PC-9 (cell line): ENCODE measurements around the gene DPP4. TPM values are rescaled to one million over a fixed set of nuclear protein-coding genes. Genes with fewer than 3 reads are reported as not detected.
"Not testable (repeated sequence)": the region's sequence is repeated elsewhere in the genome, so short reads cannot be mapped to it uniquely, and the experiment has no call there.

Source experiments
- BruUV-seq: library from RNA; stranded (reverse); fragments of 400-500 nt; replicated peaks from 2 replicates; lab custom pipeline; 2021; lab: Mats Ljungman, UMichigan
- CTCF ChIA-PET: fragments of 300-600 bp; sonication (Branson Sonifier 250); formaldehyde crosslinking; loops from one replicate; lab custom pipeline; 2022; ENCODE audit warnings: antibody characterized with exemption; lab: Charles Lee
- POLR2A ChIA-PET: fragments of 300-600 bp; sonication (Branson Sonifier 250); formaldehyde crosslinking; loops from one replicate; lab custom pipeline; 2022; ENCODE audit warnings: antibody characterized with exemption; ENCODE audit not compliant: unreplicated experiment; lab: Charles Lee
- DNase-seq, 2 experiments: peaks; one replicate each; pipeline versions ENCODE4 v3.0.0 to v3.0.0-alpha.2; 2015 to 2022; ENCODE audit warnings: mixed read lengths in 1 of 2
- H2AFZ ChIP-seq: fragments of 200-600 bp; sonication (generic); 2 replicates; pipeline ENCODE4 v1.8.1; 2017; ENCODE audit warnings: antibody characterized with exemption
- H3F3A ChIP-seq: fragments of 200-600 bp; sonication (generic); 2 replicates; pipeline ENCODE4 v1.8.1; 2017; ENCODE audit warnings: antibody characterized with exemption, mild to moderate bottlenecking, low read depth; ENCODE audit not compliant: insufficient read depth
- H3K27ac ChIP-seq: fragments of 200-600 bp; sonication (generic); 2 replicates; pipeline ENCODE4 v1.6.1; 2016; ENCODE audit warnings: mixed run types
- H3K27me3 ChIP-seq: fragments of 200-600 bp; sonication (generic); 2 replicates; pipeline ENCODE4 v1.6.1; 2016; ENCODE audit warnings: low read depth, mixed run types; ENCODE audit not compliant: insufficient read depth
- H3K36me3 ChIP-seq: fragments of 200-600 bp; sonication (generic); 2 replicates; pipeline ENCODE4 v1.6.1; 2016; ENCODE audit warnings: low read depth, mixed run types
- H3K4me1 ChIP-seq: fragments of 200-600 bp; sonication (generic); replicated peaks from 2 replicates; pipeline ENCODE4 v1.6.1; 2016; ENCODE audit warnings: mixed run types; ENCODE audit not compliant: insufficient read depth
- H3K4me2 ChIP-seq: fragments of 200-600 bp; sonication (generic); 2 replicates; pipeline ENCODE4 v1.6.1; 2017; ENCODE audit warnings: mixed run types
- H3K4me3 ChIP-seq: fragments of 200-600 bp; sonication (generic); 2 replicates; pipeline ENCODE4 v1.6.1; 2016; ENCODE audit warnings: mixed run types
- H3K79me2 ChIP-seq: fragments of 200-600 bp; sonication (generic); 2 replicates; pipeline ENCODE4 v1.6.1; 2017; ENCODE audit warnings: low read depth, mixed run types
- H3K9me2 ChIP-seq: fragments of 200-600 bp; sonication (generic); 2 replicates; pipeline ENCODE4 v1.8.1; 2017; ENCODE audit warnings: mild to moderate bottlenecking; ENCODE audit not compliant: insufficient read depth
- H3K9me3 ChIP-seq: fragments of 200-600 bp; sonication (generic); 2 replicates; pipeline ENCODE4 v1.8.1; 2016; ENCODE audit warnings: low read depth; ENCODE audit not compliant: insufficient read depth
- H4K20me1 ChIP-seq: fragments of 200-600 bp; sonication (generic); 2 replicates; pipeline ENCODE4 v1.8.1; 2017; ENCODE audit not compliant: insufficient read depth
- EZH2 ChIP-seq: fragments of 200-600 bp; sonication (generic); IDR thresholded peaks from 2 replicates; pipeline ENCODE4 v1.8.0; 2017; ENCODE audit warnings: antibody characterized with exemption, low read depth
- intact Hi-C: fragments of 100-400 bp; cut with micrococcal nuclease; formaldehyde crosslinking; loops from one replicate; pipeline ENCODE4 v1.10.0; 2022; ENCODE audit not compliant: unreplicated experiment
- total RNA-seq: library from RNA; stranded (reverse); gene quantifications from 2 replicates; pipeline ENCODE4 v1.2.3, GENCODE V29; 2021
- TF ChIP-seq, protein P1 (sequence below): fragments of 200-600 bp; sonication (generic); conservative IDR thresholded peaks from 2 replicates; pipeline ENCODE4 v1.6.1; 2017; ENCODE audit warnings: mixed run types, antibody characterized with exemption, mild to moderate bottlenecking, moderate library complexity

Gene DPP4
- total RNA-seq, 1 experiment from 2014 or later = 0.35 TPM

DNA sequence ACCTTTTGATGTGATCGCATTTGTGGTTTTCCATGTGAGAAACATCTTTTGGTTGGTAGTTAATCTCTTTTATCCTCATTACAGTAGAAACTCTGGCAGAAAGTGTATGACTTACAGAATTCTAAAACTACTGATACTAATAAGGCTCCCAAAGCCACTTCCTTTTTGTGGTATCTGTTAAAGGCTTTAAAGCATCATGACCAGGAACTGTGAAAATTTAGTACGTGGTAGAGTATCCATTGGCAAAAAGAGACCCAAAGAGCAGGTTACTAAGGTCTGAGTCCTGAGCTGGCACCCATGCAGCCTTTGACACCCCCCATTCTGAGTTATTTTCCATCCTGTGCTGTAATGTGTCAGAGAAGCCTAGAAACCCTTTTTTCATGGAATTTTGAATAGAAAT, 94.5 kb downstream of the DPP4 start:
- Histone ChIP-seq H3K36me3 (no peaks in the 10 kb centered on the region), H3K9me2 (no peaks in the 10 kb centered on the region; the same call in 1 of the 2 replicates), H3F3A (no peaks in the 10 kb centered on the region), H3K4me2 (no peak overlapping the region), H4K20me1 (no peaks in the 10 kb centered on the region), H2AFZ (no peak overlapping the region), H3K4me1 (no peaks in the 10 kb centered on the region), H3K27ac (no peak overlapping the region), H3K9me3 (no peaks in the 10 kb centered on the region), H3K4me3 (no peak overlapping the region), H3K79me2 (no peaks in the 10 kb centered on the region), H3K27me3 (no peaks in the 10 kb centered on the region)
- TF ChIP-seq EZH2 = no peak
- TF ChIP-seq, protein P1, sequence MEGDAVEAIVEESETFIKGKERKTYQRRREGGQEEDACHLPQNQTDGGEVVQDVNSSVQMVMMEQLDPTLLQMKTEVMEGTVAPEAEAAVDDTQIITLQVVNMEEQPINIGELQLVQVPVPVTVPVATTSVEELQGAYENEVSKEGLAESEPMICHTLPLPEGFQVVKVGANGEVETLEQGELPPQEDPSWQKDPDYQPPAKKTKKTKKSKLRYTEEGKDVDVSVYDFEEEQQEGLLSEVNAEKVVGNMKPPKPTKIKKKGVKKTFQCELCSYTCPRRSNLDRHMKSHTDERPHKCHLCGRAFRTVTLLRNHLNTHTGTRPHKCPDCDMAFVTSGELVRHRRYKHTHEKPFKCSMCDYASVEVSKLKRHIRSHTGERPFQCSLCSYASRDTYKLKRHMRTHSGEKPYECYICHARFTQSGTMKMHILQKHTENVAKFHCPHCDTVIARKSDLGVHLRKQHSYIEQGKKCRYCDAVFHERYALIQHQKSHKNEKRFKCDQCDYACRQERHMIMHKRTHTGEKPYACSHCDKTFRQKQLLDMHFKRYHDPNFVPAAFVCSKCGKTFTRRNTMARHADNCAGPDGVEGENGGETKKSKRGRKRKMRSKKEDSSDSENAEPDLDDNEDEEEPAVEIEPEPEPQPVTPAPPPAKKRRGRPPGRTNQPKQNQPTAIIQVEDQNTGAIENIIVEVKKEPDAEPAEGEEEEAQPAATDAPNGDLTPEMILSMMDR = no peak
- DNase-seq = no peak
- intact Hi-C loops = no loop called here
- ChIA-PET POLR2A (no interaction called here), CTCF (no interaction called here)
- BruUV-seq = no TSS peak

DNA sequence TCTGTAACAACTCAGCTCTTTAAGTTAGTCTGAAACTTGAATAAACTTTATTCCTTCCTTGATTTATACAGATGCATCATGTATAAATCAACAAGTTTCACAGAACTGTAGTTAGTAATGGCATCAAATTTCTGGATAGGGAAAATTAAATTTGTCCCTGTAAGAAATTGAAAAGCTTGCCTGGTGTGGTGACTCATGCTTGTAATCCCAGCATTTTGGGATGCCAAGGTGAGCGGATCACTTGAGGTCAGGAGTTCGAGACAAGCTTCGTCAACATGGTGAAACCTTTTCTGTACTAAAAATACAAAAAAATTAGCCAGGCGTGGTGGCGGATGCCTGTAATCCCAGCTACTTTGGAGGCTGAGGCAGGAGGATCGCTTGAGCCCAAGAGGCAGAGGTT, 96.1 kb downstream of the DPP4 start:
- H3K4me1 ChIP-seq, intact Hi-C loops, H3K9me3 ChIP-seq, H3K79me2 ChIP-seq, H3K4me2 ChIP-seq, H3K9me2 ChIP-seq, BruUV-seq, H4K20me1 ChIP-seq, H3K27ac ChIP-seq, DNase-seq, POLR2A ChIA-PET, CTCF ChIA-PET, H2AFZ ChIP-seq, H3K36me3 ChIP-seq, H3F3A ChIP-seq, H3K4me3 ChIP-seq, H3K27me3 ChIP-seq: not testable (repeated sequence)

GRCh38 chr2:161976917-161977316, 97.1 kb downstream of the DPP4 start:
- no peak for DNase-seq
- TF ChIP-seq, protein P1 = no peak
- no peak for TF ChIP-seq EZH2
- Histone ChIP-seq H3K9me2 (no peaks in the 10 kb centered on the region; the same call in 1 of the 2 replicates), H4K20me1 (no peaks in the 10 kb centered on the region), H3K4me3 (no peak overlapping the region), H3K4me1 (no peaks in the 10 kb centered on the region), H3K36me3 (no peaks in the 10 kb centered on the region), H3K9me3 (no peaks in the 10 kb centered on the region), H3K27me3 (no peaks in the 10 kb centered on the region), H3K4me2 (no peak overlapping the region), H2AFZ (no peak overlapping the region), H3K79me2 (no peaks in the 10 kb centered on the region), H3F3A (no peaks in the 10 kb centered on the region), H3K27ac (no peak overlapping the region)
- ChIA-PET CTCF (no interaction called here), POLR2A (no interaction called here)
- intact Hi-C loops = no loop called here
- BruUV-seq = no TSS peak

- H3K36me3 ChIP-seq = no peaks in the 10 kb centered on the region
- H3K4me1 ChIP-seq = no peaks in the 10 kb centered on the region
- H3K27me3 ChIP-seq = no peaks in the 10 kb centered on the region
- ChIA-PET POLR2A (no interaction called here), CTCF (no interaction called here)
- TF ChIP-seq, protein P1 = no peak
- no peak for TF ChIP-seq EZH2
- H3K4me3 ChIP-seq = no peak overlapping the region
- no peaks in the 10 kb centered on the region for H3F3A ChIP-seq
- H2AFZ ChIP-seq = no peak overlapping the region
- no peaks in the 10 kb centered on the region for H4K20me1 ChIP-seq
- H3K79me2 ChIP-seq = no peaks in the 10 kb centered on the region
- no peaks in the 10 kb centered on the region; the same call in 1 of the 2 replicates for H3K9me2 ChIP-seq
- intact Hi-C loops = no loop called here
- DNase-seq = no peak
- H3K4me2 ChIP-seq = no peak overlapping the region
- H3K27ac ChIP-seq = no peak overlapping the region
- no peaks in the 10 kb centered on the region for H3K9me3 ChIP-seq
- no TSS peak for BruUV-seq
Measured at GRCh38 chr2:161976295-161976694, 97.7 kb downstream of the DPP4 start.
